HG03175 (cell line): Measurements from ENCODE around the gene DOK7.
A peak's percentile ranks its signal among the peaks of the same experiment; 100 is the strongest.

ENCODE experiments used
- ATAC-seq: cut with Tn5 transposase; IDR thresholded peaks from one replicate; pipeline ENCODE4 v1.9.1; 2021; ENCODE audit warnings: mild to moderate bottlenecking, moderate library complexity; ENCODE audit not compliant: unreplicated experiment

Gene DOK7

GRCh38 chr4:3473996-3474765, 11.1 kb downstream of the DOK7 start:
- ATAC-seq, result no peak

GRCh38 chr4:3475041-3475712, 12.1 kb downstream of the DOK7 start:
- no peak for ATAC-seq

GRCh38 chr4:3475713-3476260, 12.7 kb downstream of the DOK7 start:
- no peak for ATAC-seq

GRCh38 chr4:3476341-3476747, 13.2 kb downstream of the DOK7 start:
- ATAC-seq, result no peak

- no peak for ATAC-seq
Observed at GRCh38 chr4:3476936-3477749, 14.0 kb downstream of the DOK7 start.

GRCh38 chr4:3477750-3478430, 14.8 kb downstream of the DOK7 start:
- ATAC-seq, result no peak

GRCh38 chr4:3478446-3479357, 15.6 kb downstream of the DOK7 start:
- no peak for ATAC-seq

GRCh38 chr4:3479358-3480101, 16.4 kb downstream of the DOK7 start:
- ATAC-seq, result no peak

GRCh38 chr4:3480528-3481112, 17.5 kb downstream of the DOK7 start:
- ATAC-seq, result peak; percentile 46

- no peak for ATAC-seq
Observed at GRCh38 chr4:3481113-3481531, 18.0 kb downstream of the DOK7 start.

GRCh38 chr4:3481783-3482393, 18.8 kb downstream of the DOK7 start:
- no peak for ATAC-seq

- no peak for ATAC-seq
Observed at GRCh38 chr4:3482707-3483106, 19.6 kb downstream of the DOK7 start.

- ATAC-seq, result no peak
Observed at GRCh38 chr4:3483471-3483921, 20.4 kb downstream of the DOK7 start.

GRCh38 chr4:3484057-3484973, 21.2 kb downstream of the DOK7 start:
- ATAC-seq, result peak; percentile 13

GRCh38 chr4:3485011-3485791, 22.1 kb downstream of the DOK7 start:
- peak; percentile 28 for ATAC-seq

- ATAC-seq, result no peak
Observed at GRCh38 chr4:3485886-3486540, 22.9 kb downstream of the DOK7 start.
